Right lobe of liver (tissue), 6 donors: Measurements from ENCODE around the gene GABRB2. TPM values are rescaled to one million over a fixed set of nuclear protein-coding genes. Genes with fewer than 3 reads are reported as not detected.

ENCODE experiments used
- ATAC-seq, 4 donors: fragments of 200-7000 bp; cut with Tn5 transposase; one replicate each; pipeline ENCODE4 v1.9.1; 2020; ENCODE audit warnings: mild to moderate bottlenecking in 4 of 4, moderate library complexity in 4 of 4
- DNase-seq, 3 donors: peaks; one replicate each; pipeline ENCODE4 v3.0.0-alpha.2; 2020
- H3K27ac ChIP-seq, 3 donors: fragments of 200-600 bp; one replicate each; pipeline ENCODE4 v1.8.0; 2022
- H3K27me3 ChIP-seq, 2 donors: fragments of 200-600 bp; one replicate each; pipeline ENCODE4 v1.8.0; 2022
- H3K36me3 ChIP-seq, 4 donors: fragments of 200-600 bp; sonication (generic) in 1 of 4; one replicate each; pipeline versions ENCODE4 v1.5.1 to v1.8.0; 2017 to 2022; ENCODE audit warnings: control low read depth in 1 of 4
- H3K4me1 ChIP-seq, 4 donors: fragments of 200-600 bp; sonication (generic) in 1 of 4; one replicate each; pipeline versions ENCODE4 v1.5.1 to v1.8.0; 2017 to 2022; ENCODE audit warnings: control low read depth in 1 of 4
- H3K4me3 ChIP-seq, 3 donors: fragments of 200-600 bp; one replicate each; pipeline ENCODE4 v1.8.0; 2022
- H3K9me3 ChIP-seq, 4 donors: fragments of 200-600 bp; sonication (generic) in 1 of 4; one replicate each; pipeline versions ENCODE4 v1.5.1 to v1.8.0; 2017 to 2022; ENCODE audit warnings: control low read depth in 1 of 4
- CTCF ChIP-seq, 4 donors: fragments of 200-600 bp in 3 of 4; fragments of 450-650 bp in 1 of 4; IDR thresholded peaks; one replicate each; pipeline versions ENCODE4 v1.5.1 to v1.8.0; 2016 to 2022; ENCODE audit warnings: antibody characterized with exemption in 4 of 4, mild to moderate bottlenecking in 2 of 4
- POLR2A ChIP-seq: fragments of 450-650 bp; IDR thresholded peaks from one replicate; pipeline ENCODE4 v1.6.1; 2017; ENCODE audit warnings: antibody characterized with exemption, mild to moderate bottlenecking
- WGBS: methylation state at CpG from one replicate; pipeline ENCODE4 v1.1.6; 2018; ENCODE audit warnings: low coverage, low lambda C conversion rate; ENCODE audit not compliant: insufficient coverage; ENCODE audit errors: missing lambda C conversion rate; 5-methylcytosine and 5-hydroxymethylcytosine counted together
- intact Hi-C, 2 donors: fragments of 100-400 bp; cut with DNase I; formaldehyde crosslinking; loops; one replicate each; pipeline versions ENCODE4 v1.11.2 to v1.14.1; 2022
- total RNA-seq, 6 experiments: library from RNA; depleted of rRNA in 2 of 6; stranded (reverse); fragments of >200 nt in 2 of 6; fragmentation: NEBNext Ultra II Directional in 3 of 6; extraction: Animal tissue kit (Norgen Biotek cat#: 25700) in 3 of 6; gene quantifications; one replicate each; pipeline versions ENCODE4 v1.1.0 to v1.2.4, GENCODE V29; 2016 to 2023
- donor health status: DM: no; HTN: yes; CAD: no.
- donor health status: DM: no; HTN: no; CAD: no.
- donor health status: DM: no; HTN: no; CAD: no.
- donor health status: DM: no; HTN: yes; CAD: no.
- donor health status: DM: no; HTN: yes; CAD: no.

The GABRB2 gene
- total RNA-seq, 6 experiments from 2014 or later, result not detected

- TF ChIP-seq CTCF (IDR thresholded peaks at IDR 0.05), result no peak
- no peak for TF ChIP-seq POLR2A
- Histone ChIP-seq H3K4me3 (no peak overlapping the region), H3K27ac (no peak overlapping the region), H3K36me3 (no peaks in the 10 kb centered on the region), H3K9me3 (no peaks in the 10 kb centered on the region), H3K4me1 (no peaks in the 10 kb centered on the region), H3K27me3 (no peaks in the 10 kb centered on the region)
- intact Hi-C loops, result no loop called here
- no peak for ATAC-seq
- WGBS, result 52% methylated on average over 4 of the region's 4 CpGs
- no peak for DNase-seq
Observed at GRCh38 chr5:161397448-161397847, 149.1 kb downstream of the GABRB2 start.

GRCh38 chr5:161396171-161396570 lies 150.4 kb downstream of the GABRB2 start:
- Histone ChIP-seq H3K4me1 (no peaks in the 10 kb centered on the region), H3K27me3 (no peaks in the 10 kb centered on the region), H3K4me3 (no peak overlapping the region), H3K9me3 (no peaks in the 10 kb centered on the region), H3K27ac (no peak overlapping the region), H3K36me3 (no peaks in the 10 kb centered on the region)
- DNase-seq (no peak), ATAC-seq (no peak)
- WGBS, result 13% methylated on average over 3 of the region's 3 CpGs
- TF ChIP-seq CTCF (IDR thresholded peaks at IDR 0.05) (no peak), POLR2A (no peak)
- intact Hi-C loops, result no loop called here

GRCh38 chr5:161391724-161392123 lies 154.8 kb downstream of the GABRB2 start:
- no peak overlapping the region for H3K27ac ChIP-seq
- no peaks in the 10 kb centered on the region for H3K27me3 ChIP-seq
- TF ChIP-seq POLR2A (no peak), CTCF (IDR thresholded peaks at IDR 0.05) (no peak)
- intact Hi-C loops, result no loop called here
- no peaks in the 10 kb centered on the region for H3K4me1 ChIP-seq
- no peak overlapping the region for H3K4me3 ChIP-seq
- H3K9me3 ChIP-seq, result no peaks in the 10 kb centered on the region
- DNase-seq (no peak), ATAC-seq (no peak)
- WGBS, result 37% methylated on average over 1 of the region's 1 CpG
- H3K36me3 ChIP-seq, result no peaks in the 10 kb centered on the region

GRCh38 chr5:161391016-161391415 lies 155.5 kb downstream of the GABRB2 start:
- Histone ChIP-seq H3K27ac (no peak overlapping the region), H3K4me1 (no peaks in the 10 kb centered on the region), H3K36me3 (no peaks in the 10 kb centered on the region), H3K27me3 (no peaks in the 10 kb centered on the region), H3K9me3 (no peaks in the 10 kb centered on the region), H3K4me3 (no peak overlapping the region)
- WGBS, result 45% methylated on average over 1 of the region's 1 CpG
- ATAC-seq (no peak), DNase-seq (no peak)
- intact Hi-C loops, result no loop called here
- TF ChIP-seq CTCF (IDR thresholded peaks at IDR 0.05), result no peak
- TF ChIP-seq POLR2A, result no peak

- TF ChIP-seq CTCF (IDR thresholded peaks at IDR 0.05), result no peak
- TF ChIP-seq POLR2A, result no peak
- intact Hi-C loops, result no loop called here
- 79% methylated on average over 2 of the region's 2 CpGs for WGBS
Observed at GRCh38 chr5:161387121-161387520, 159.4 kb downstream of the GABRB2 start.

More at GRCh38 chr5:161387121-161387520, 159.4 kb downstream of the GABRB2 start:
- DNase-seq (no peak), ATAC-seq (no peak)
- Histone ChIP-seq H3K27me3 (no peaks in the 10 kb centered on the region), H3K9me3 (no peaks in the 10 kb centered on the region), H3K4me3 (no peak overlapping the region), H3K27ac (no peak overlapping the region), H3K4me1 (no peaks in the 10 kb centered on the region), H3K36me3 (no peaks in the 10 kb centered on the region)
